Left ventricle myocardium inferior (tissue), 1 donor: ENCODE data around the gene DET1. TPM values are rescaled to one million over a fixed set of nuclear protein-coding genes. Genes with fewer than 3 reads are reported as not detected.

ENCODE experiments used
- DNase-seq: peaks from one replicate; pipeline ENCODE4 v3.0.0-alpha.2; 2020
- H3K27ac ChIP-seq: fragments of 200-600 bp; replicated peaks from 2 replicates; pipeline ENCODE4 v1.8.0; 2021
- H3K27me3 ChIP-seq: fragments of 200-600 bp; 2 replicates; pipeline ENCODE4 v1.8.0; 2021; ENCODE audit warnings: low read depth
- H3K36me3 ChIP-seq: fragments of 200-600 bp; 2 replicates; pipeline ENCODE4 v1.8.0; 2021
- H3K4me1 ChIP-seq: fragments of 200-600 bp; 2 replicates; pipeline ENCODE4 v1.8.0; 2021
- H3K4me3 ChIP-seq: fragments of 200-600 bp; 2 replicates; pipeline ENCODE4 v1.8.0; 2021; ENCODE audit warnings: mild to moderate bottlenecking, moderate library complexity
- H3K9me3 ChIP-seq: fragments of 200-600 bp; replicated peaks from 2 replicates; pipeline ENCODE4 v1.8.0; 2021
- CTCF ChIP-seq: fragments of 200-600 bp; IDR thresholded peaks from 2 replicates; pipeline ENCODE4 v1.8.0; 2021; ENCODE audit warnings: antibody characterized with exemption, mild to moderate bottlenecking, borderline replicate concordance
- intact Hi-C: fragments of 100-400 bp; cut with micrococcal nuclease; formaldehyde crosslinking; loops from one replicate; pipeline ENCODE4 v1.11.0; 2022
- long read RNA-seq: library from polyadenylated mRNA; unstranded; transcript quantifications from one replicate; pipeline ENCODE4 v2.0.0, GENCODE V29; 2021
- total RNA-seq: library from RNA; stranded (reverse); fragmentation: NEBNext Ultra II Directional; extraction: Animal tissue kit (Norgen Biotek cat#: 25700); gene quantifications from one replicate; pipeline ENCODE4 v1.2.1, GENCODE V29; 2021
- donor health status: DM: no; HTN: yes; CAD: no; lungs with severe emphysema.

DET1 gene
- total RNA-seq, result 5.5 TPM
- long read RNA-seq, transcript DET1-207 (6 exons, 2,315 nt), result minor isoform, 5 of 21 reads
- long read RNA-seq, transcript DET1-201 (5 exons, 2,267 nt), result major isoform, 9 of 21 reads
- long read RNA-seq, partial matches to known transcripts, result 1 of 21 reads
- long read RNA-seq, other reads (novel, unspliced or antisense), result 6 of 21 reads

GRCh38 chr15:88546248-88547129 lies at the start of gene DET1:
Gene DET1 (minus strand): TSS chr15:88546681. CDS start chr15:88531705, 14,976 bp downstream.
- peak within 1 kb of the TSS; percentile 98 for H3K27ac ChIP-seq
- intact Hi-C loops, result no loop called here

GRCh38 chr15:88591384-88591783 lies 44.9 kb upstream of the DET1 start:
- Histone ChIP-seq H3K27ac (no peak overlapping the region), H3K4me3 (no peak overlapping the region), H3K4me1 (no peaks in the 10 kb centered on the region), H3K9me3 (no peaks in the 10 kb centered on the region), H3K27me3 (no peaks in the 10 kb centered on the region), H3K36me3 (no peaks in the 10 kb centered on the region)
- intact Hi-C loops, result no loop called here
- no peak for TF ChIP-seq CTCF
- DNase-seq, result no peak

More at GRCh38 chr15:88546248-88547129, at the start of gene DET1:
- Histone ChIP-seq H3K27me3 (no peaks in the 10 kb centered on the region), H3K36me3 (no peaks in the 10 kb centered on the region), H3K9me3 (no peaks in the 10 kb centered on the region), H3K4me1 (peaks cover 41% of the 10 kb centered on the region), H3K4me3 (peak within 1 kb of the TSS; percentile 79)
- DNase-seq, result peak; percentile 96
- TF ChIP-seq CTCF, result peak; percentile 85

DNA sequence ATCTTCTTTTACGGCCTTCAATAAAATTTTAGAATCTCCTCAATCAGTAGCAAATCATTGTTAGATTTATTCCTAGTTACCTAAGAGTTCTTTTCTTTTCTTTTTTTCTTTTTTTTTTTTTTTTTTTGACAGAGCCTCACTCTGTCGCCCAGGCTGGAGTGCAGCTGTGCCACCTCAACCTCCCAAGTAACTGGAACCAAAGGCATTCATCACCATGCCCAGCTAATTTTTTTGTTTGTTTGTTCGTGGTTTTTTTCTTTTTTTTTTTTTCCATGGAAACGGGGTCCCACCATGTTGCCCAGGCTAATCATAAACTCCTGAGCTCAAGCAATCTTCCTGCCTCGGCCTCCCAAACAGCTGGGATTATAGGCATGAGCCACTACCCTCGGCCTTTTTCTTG lies 44.3 kb upstream of the DET1 start:
- Histone ChIP-seq H3K9me3 (no peaks in the 10 kb centered on the region), H3K27ac (no peak overlapping the region), H3K27me3 (no peaks in the 10 kb centered on the region), H3K4me1 (no peaks in the 10 kb centered on the region), H3K4me3 (no peak overlapping the region), H3K36me3 (no peaks in the 10 kb centered on the region)
- DNase-seq, result no peak
- TF ChIP-seq CTCF, result no peak
- intact Hi-C loops, result no loop called here

- no peaks in the 10 kb centered on the region for H3K27me3 ChIP-seq
- no peak for TF ChIP-seq CTCF
- no peaks in the 10 kb centered on the region for H3K4me1 ChIP-seq
- peaks cover 8% of the 10 kb centered on the region for H3K36me3 ChIP-seq
- no peak overlapping the region for H3K27ac ChIP-seq
- DNase-seq, result no peak
- H3K9me3 ChIP-seq, result peaks cover 9% of the 10 kb centered on the region
- no peak overlapping the region for H3K4me3 ChIP-seq
- intact Hi-C loops, result no loop called here
Observed at GRCh38 chr15:88586401-88587162, 40.1 kb upstream of the DET1 start.

DNA sequence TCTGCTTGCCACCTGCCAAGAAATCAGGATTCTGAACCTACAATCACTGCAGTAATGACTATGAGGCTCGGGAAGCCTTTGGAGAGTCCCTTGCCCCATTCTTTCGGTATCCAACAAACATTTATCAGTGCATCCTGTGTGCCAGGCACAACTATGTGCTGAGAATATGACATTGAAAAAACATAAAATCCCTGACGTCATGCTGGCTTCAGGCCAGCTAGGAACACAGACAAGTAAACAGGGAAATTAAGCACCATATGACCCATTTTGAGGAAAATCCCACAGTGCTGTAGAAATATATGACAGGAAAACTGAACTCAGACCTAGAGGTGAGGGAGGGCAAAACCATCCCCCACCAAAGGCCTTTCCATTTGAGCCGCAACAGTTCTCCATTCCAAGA lies 34.1 kb upstream of the DET1 start:
- Histone ChIP-seq H3K4me1 (no peaks in the 10 kb centered on the region), H3K4me3 (no peak overlapping the region), H3K27ac (no peak overlapping the region), H3K36me3 (peaks cover 8% of the 10 kb centered on the region), H3K27me3 (no peaks in the 10 kb centered on the region), H3K9me3 (peaks cover 9% of the 10 kb centered on the region)
- intact Hi-C loops, result no loop called here
- DNase-seq, result no peak
- TF ChIP-seq CTCF, result no peak
